ENCODE results near the gene CPNE1.

CPNE1 gene

DNA sequence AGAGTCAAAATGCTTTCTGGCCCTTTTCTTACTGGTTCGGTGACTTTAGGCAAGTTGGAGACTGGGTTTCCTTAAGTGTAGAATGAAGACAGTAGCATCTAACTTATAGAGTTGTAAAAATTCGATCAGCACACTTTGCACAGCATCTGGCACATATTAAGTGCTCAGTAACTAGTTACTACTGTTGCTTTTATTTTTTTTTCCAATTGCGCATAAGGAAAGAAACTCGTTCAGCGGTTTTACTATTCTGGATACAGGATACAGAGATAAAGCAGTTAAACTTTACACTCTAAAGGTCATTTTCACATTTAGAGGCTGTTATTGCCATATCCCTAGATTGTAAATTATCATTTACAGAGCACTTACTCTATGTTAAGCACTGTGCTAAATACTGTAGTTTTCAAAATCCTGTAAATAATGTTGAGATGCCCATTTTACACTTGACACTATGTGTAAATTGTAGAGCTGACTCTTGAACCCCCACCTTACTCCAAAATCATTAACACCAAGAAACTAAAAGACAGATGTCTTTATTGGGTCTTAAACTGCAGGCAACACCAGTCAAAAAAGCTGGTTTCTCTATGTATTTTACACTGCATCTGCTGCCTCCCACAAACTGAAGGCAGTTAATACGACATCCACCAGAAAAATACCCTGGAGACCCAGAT lies 35.4 kb upstream of the CPNE1 start:
- DNase-seq (ENCODE audit: low read depth), result no peak
- TF ChIP-seq, protein P1, sequence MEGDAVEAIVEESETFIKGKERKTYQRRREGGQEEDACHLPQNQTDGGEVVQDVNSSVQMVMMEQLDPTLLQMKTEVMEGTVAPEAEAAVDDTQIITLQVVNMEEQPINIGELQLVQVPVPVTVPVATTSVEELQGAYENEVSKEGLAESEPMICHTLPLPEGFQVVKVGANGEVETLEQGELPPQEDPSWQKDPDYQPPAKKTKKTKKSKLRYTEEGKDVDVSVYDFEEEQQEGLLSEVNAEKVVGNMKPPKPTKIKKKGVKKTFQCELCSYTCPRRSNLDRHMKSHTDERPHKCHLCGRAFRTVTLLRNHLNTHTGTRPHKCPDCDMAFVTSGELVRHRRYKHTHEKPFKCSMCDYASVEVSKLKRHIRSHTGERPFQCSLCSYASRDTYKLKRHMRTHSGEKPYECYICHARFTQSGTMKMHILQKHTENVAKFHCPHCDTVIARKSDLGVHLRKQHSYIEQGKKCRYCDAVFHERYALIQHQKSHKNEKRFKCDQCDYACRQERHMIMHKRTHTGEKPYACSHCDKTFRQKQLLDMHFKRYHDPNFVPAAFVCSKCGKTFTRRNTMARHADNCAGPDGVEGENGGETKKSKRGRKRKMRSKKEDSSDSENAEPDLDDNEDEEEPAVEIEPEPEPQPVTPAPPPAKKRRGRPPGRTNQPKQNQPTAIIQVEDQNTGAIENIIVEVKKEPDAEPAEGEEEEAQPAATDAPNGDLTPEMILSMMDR (conservative IDR thresholded peaks at IDR 0.05; ENCODE audit: low read depth, low read length), result no peak
- peak overlapping the region; percentile 98 for H3K4me3 ChIP-seq (ENCODE audit: low read depth, low read length)

DNA sequence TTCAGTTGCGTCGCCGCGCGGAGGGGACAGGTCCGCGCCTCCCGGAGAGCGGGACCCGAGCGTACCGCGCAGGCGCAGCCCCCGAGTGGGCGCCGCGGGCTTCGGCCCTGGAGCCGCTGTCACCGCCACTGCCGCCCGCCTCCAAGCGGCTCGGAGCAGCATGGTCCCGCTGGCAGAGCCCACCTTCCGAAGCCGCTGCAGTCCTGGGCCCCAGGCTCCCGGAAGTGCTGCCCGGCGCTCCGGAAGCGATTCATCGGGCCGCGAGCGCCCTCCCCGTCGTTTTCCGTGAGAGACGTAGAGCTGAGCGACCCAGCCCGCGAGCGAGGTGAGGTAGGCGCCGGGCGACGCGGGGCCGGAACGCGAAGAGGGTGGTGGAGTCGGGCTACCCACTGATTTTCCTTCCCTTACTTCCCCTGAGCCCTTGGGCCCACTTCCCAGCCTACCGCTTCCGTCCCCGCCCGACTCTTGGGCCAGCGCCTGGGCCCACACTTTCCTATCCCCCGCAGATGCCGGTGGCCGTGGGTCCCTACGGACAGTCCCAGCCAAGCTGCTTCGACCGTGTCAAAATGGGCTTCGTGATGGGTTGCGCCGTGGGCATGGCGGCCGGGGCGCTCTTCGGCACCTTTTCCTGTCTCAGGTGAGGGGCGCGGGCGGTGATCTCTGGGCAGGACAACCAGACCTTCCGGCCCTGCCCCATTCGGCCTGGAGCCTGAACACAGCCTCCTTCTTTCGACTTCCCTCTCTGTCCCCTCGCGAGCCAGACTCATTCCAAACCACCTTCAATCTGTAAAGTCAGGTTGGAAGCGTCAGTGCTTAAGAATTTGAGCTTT lies 34.6 kb upstream of the CPNE1 start, which contains the start of the genes NFS1 and ROMO1:
TSS of gene NFS1 (minus strand) at position 226 of the 830 bp plus-strand sequence. CDS start at position 162, 64 bp downstream.
TSS of gene ROMO1 (plus strand) at position 279 of the 830 bp plus-strand sequence. CDS start at position 507, 228 bp downstream.
- peak; percentile 83 for DNase-seq (ENCODE audit: low read depth)
- peak within 1 kb of the TSS; percentile 98 for H3K4me3 ChIP-seq (ENCODE audit: low read depth, low read length)
- TF ChIP-seq, protein P1 (conservative IDR thresholded peaks at IDR 0.05; ENCODE audit: low read depth, low read length), result no peak

DNA sequence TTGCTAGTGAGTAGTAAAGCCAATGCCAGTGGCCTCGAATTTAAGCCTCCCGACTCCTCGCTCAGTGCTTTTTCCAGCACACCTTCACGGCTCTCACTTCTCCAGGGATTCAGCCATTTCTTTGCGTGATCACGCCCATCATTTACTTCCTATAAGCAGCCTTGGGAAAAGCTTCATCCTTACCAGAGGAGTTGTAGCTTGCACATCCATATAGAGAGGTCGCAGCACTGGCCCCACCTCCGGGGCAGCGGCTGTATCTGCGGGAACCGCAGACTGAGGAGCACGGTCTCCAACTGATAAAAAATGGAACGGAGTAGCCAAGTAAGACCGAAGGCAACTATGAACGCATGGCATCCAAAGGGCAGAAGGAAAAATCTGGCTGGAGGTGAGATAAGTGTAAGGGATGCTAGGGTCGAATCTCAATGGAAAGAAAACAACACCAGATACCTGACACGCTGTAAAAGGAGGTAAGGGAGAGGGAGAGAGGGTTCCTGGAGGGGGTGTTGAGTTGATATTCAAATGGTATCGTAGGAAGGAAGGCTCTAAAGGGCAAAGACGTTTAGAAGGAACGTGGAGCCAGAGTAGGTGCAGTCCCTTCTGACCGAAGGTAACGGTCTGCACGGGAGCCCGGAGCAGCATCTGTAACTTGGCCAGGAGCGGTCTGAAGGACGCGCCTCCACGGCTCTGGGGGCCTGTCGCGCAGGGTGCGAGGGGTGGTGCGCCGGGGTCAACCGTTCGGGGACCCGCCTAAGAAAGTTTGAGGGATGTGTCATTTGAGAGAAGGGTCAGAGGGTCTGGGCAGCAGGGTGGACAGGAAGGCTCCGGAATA lies 33.8 kb upstream of the CPNE1 start:
- DNase-seq (ENCODE audit: low read depth), result no peak
- H3K4me3 ChIP-seq (ENCODE audit: low read depth, low read length), result peak overlapping the region; percentile 98
- TF ChIP-seq, protein P1 (conservative IDR thresholded peaks at IDR 0.05; ENCODE audit: low read depth, low read length), result no peak

DNA sequence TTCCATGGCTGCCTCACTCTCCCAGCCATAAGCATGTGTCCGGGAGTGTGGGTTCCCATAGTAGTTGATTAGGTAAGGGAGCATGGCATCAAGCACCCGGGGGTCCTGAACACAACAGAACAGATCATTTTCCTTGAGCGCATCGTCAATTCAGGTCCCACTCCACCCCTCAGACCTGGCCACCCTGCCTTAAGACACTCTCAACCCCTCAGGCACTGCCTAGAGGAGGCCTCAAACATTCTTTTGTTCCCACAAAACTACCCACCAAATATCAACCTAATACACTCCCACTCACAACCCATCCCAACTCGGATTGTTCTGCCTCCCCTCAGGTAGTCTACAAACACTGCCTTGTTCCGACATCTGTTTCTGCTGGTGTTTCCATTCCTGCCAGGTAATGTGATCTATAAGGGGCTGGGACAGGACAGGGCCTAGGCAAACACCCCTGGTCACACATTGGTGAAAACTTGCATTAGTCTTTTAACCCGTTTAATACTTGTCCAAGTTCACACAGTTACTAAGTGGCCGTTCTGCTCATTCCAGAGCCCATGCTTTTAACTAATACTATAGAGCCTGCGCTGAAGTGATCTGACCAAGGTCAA lies 33.1 kb upstream of the CPNE1 start:
- no peak for DNase-seq (ENCODE audit: low read depth)
- H3K4me3 ChIP-seq (ENCODE audit: low read depth, low read length), result no peak overlapping the region
- TF ChIP-seq, protein P1 (conservative IDR thresholded peaks at IDR 0.05; ENCODE audit: low read depth, low read length), result no peak

DNA sequence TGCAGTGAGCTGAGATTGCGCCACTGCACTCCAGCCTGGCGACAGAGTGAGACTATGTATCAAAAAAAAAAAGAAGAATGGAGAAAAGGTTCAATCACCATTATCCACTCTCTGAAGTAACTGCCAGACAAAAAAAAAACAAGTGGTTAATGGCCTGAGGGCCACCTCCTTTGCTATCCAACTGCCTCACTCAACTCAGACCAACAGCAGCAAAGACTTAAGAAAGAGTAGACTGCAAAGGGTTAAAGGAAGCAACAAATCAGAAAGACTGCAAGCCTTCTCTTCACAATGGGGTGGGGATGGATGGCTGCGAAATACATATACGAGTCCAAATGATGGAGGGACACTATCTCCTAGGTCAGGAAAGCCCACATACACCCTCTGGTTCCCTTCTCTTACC lies 31.3 kb upstream of the CPNE1 start:
- no peak for DNase-seq (ENCODE audit: low read depth)
- no peak overlapping the region for H3K4me3 ChIP-seq (ENCODE audit: low read depth, low read length)
- TF ChIP-seq, protein P1 (conservative IDR thresholded peaks at IDR 0.05; ENCODE audit: low read depth, low read length), result no peak

DNA sequence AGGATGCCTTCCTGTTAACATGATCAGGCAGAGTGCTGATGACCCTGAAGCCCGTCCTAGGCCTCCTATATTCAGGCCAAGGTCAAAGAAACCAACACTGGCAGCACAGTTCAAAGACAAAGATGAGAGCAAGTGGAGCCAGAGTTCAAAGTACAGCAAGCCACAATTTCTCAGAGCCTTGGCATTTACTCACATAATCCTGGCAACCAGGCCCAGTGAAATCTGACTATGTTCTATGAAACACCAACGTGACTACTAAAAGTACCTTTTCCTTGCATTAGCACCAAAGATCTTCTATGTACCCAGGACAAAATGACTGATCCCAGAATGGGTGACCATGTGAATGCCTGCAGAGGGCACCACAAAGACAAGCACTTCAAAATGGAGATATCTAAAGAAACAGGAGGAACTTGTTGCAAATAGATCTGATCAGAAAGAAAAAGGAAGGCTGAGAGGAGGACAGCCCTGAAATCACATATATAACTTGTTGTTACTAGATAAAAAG lies 30.6 kb upstream of the CPNE1 start:
- TF ChIP-seq, protein P1 (conservative IDR thresholded peaks at IDR 0.05; ENCODE audit: low read depth, low read length), result no peak
- no peak overlapping the region for H3K4me3 ChIP-seq (ENCODE audit: low read depth, low read length)
- no peak for DNase-seq (ENCODE audit: low read depth)

All from choroid plexus epithelial cell (primary cell).